GM12878 (cell line): ENCODE results near the gene RAB12. TPM values are rescaled to one million over a fixed set of nuclear protein-coding genes. Genes with fewer than 3 reads are reported as not detected.

ENCODE experiments used
- BRCA1 ChIP-seq: IDR thresholded peaks from 2 replicates; pipeline ENCODE4 v1.6.1; 2011; ENCODE audit warnings: low read depth, low read length, improper control_type of control experiment
- DPF2 ChIP-seq: fragments of 450-650 bp; IDR thresholded peaks from 2 replicates; pipeline ENCODE4 v1.6.1; 2017; ENCODE audit warnings: mild to moderate bottlenecking
- HDAC2 ChIP-seq: fragments of 200-600 bp; sonication (generic); IDR thresholded peaks from 2 replicates; pipeline ENCODE4 v1.6.1; 2017
- HDGF ChIP-seq: fragments of 450-650 bp; IDR thresholded peaks from 2 replicates; pipeline ENCODE4 v1.6.1; 2016; ENCODE audit warnings: antibody characterized with exemption
- IKZF1 ChIP-seq: fragments of 450-650 bp; conservative IDR thresholded peaks from 2 replicates; pipeline ENCODE4 v1.6.1; 2017; ENCODE audit warnings: antibody characterized with exemption, mild to moderate bottlenecking
- IKZF2 ChIP-seq, 2 experiments: fragments of 450-650 bp; IDR thresholded peaks; 2 replicates each; pipeline ENCODE4 v1.6.1; 2017; ENCODE audit warnings: mild to moderate bottlenecking in 2 of 2, moderate library complexity in 2 of 2
- LARP7 ChIP-seq: fragments of 450-650 bp; IDR thresholded peaks from 2 replicates; pipeline ENCODE4 v1.6.1; 2017; ENCODE audit warnings: mild to moderate bottlenecking
- MTA2 ChIP-seq: fragments of 450-650 bp; IDR thresholded peaks from 2 replicates; pipeline ENCODE4 v1.6.1; 2016; ENCODE audit warnings: low read depth, mild to moderate bottlenecking, moderate library complexity
- PRDM15 ChIP-seq: fragments of 450-650 bp; formaldehyde crosslinking; IDR thresholded peaks from 2 replicates; pipeline ENCODE4 v1.4.0; 2020; ENCODE audit warnings: mild to moderate bottlenecking, moderate library complexity
- RAD21 ChIP-seq: IDR thresholded peaks from 2 replicates; pipeline ENCODE4 v1.6.1; 2011; ENCODE audit warnings: mild to moderate bottlenecking, low read depth, low read length, moderate library complexity; ENCODE audit not compliant: insufficient read depth
- SMC3 ChIP-seq: IDR thresholded peaks from 2 replicates; pipeline ENCODE4 v1.6.1; 2011; ENCODE audit warnings: low read length, improper control_type of control experiment, borderline replicate concordance
- TCF7 ChIP-seq: IDR thresholded peaks from 2 replicates; pipeline ENCODE4 v1.6.1; 2014; ENCODE audit warnings: antibody characterized with exemption, borderline replicate concordance
- ZZZ3 ChIP-seq: IDR thresholded peaks from 2 replicates; pipeline ENCODE4 v1.6.1; 2011; ENCODE audit warnings: low read depth; ENCODE audit not compliant: control insufficient read depth, insufficient read length
- polyA plus RNA-seq, 11 experiments: library from polyadenylated mRNA; depleted of rRNA in 4 of 11; unstranded in 6 of 11; stranded (reverse) in 5 of 11; fragments of >200 nt; fragmentation: Nextera tagmentation in 4 of 11; fragmentation: Illumina TruSeq in 1 of 11; extraction: Ambion mirVana in 4 of 11; extraction: Trizol in 1 of 11; gene quantifications; 1 replicate in 1 of 11; 2 replicates in 10 of 11; pipeline versions ENCODE4 v1.2.1 to v1.2.3, GENCODE V29; 2011 to 2016; ENCODE audit warnings: inconsistent platforms in 2 of 11, missing spikeins in 2 of 11, low read depth in 1 of 11
- total RNA-seq, 4 experiments: library from RNA; depleted of rRNA in 3 of 4; stranded (reverse); fragments of >200 nt in 3 of 4; fragmentation: Illumina TruSeq in 1 of 4; extraction: Trizol in 1 of 4; gene quantifications; 2 replicates each; pipeline versions ENCODE4 v1.2.1 to v1.2.3, GENCODE V29; 2013 to 2021
- TF ChIP-seq, protein P1 (sequence below): IDR thresholded peaks from 2 replicates; pipeline ENCODE4 v1.6.1; 2012; ENCODE audit warnings: mild to moderate bottlenecking, low read depth, low read length

The RAB12 gene
- total and polyA plus RNA-seq, 10 of the 15 experiments (the other 5 are each of a cell fraction or from before 2014, with no cell fraction given), result 0.71 to 29.8 (median 14.0) TPM

DNA sequence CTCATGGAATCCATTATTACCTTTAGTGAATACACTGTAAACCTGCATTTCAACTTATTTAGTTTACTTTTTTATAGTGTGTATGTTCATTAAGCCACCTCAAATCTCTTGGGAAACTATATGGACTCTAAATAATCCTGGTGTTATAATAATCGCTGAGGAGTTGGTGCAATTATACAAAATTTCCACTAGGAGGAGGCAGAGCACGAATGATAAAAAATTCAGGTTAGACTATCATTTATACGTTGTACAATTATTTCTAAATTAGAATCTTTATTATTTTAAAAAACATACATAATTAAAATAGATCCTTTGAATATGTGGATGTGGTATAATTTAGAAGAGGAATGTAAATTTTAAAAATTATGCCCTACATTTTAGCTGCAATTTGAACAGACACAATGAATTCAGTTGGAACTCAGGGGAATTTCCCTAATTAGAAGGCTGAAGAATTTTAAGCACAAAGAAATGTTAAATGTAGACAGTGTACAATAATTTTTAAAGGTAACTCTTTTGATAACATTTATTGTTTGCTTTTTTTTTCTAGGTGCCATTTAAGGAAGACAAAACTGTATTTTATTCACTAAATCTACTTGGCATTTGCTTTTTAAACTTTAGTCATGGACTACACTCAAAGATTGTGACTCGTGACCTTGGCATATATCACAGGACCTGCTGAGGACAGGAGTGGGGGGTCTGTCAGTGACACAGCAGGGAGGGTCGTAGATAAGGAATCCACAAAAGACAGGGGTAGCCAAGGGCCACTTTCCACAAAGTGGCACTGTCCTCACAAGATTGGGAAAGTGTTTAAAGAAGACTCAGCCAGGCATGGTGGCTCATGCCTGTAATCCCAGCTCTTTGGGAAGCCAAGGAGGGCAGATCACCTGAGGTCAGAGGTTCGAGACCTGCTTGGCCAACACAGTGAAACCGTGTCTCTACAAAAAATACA is 45.5 kb downstream of the RAB12 start (continued):
- TF ChIP-seq HDGF (no peak), DPF2 (no peak), SMC3 (peak; percentile 63; the same call in 1 of the 2 replicates), PRDM15 (CRISPR knock-in tag) (no peak), IKZF1 (no peak), BRCA1 (no peak), TCF7 (no peak), LARP7 (no peak), HDAC2 (no peak), IKZF2 (IDR thresholded peaks at IDR 0.05) (no peak), ZZZ3 (no peak), RAD21 (peak; percentile 81), MTA2 (no peak)
- TF ChIP-seq, protein P1, sequence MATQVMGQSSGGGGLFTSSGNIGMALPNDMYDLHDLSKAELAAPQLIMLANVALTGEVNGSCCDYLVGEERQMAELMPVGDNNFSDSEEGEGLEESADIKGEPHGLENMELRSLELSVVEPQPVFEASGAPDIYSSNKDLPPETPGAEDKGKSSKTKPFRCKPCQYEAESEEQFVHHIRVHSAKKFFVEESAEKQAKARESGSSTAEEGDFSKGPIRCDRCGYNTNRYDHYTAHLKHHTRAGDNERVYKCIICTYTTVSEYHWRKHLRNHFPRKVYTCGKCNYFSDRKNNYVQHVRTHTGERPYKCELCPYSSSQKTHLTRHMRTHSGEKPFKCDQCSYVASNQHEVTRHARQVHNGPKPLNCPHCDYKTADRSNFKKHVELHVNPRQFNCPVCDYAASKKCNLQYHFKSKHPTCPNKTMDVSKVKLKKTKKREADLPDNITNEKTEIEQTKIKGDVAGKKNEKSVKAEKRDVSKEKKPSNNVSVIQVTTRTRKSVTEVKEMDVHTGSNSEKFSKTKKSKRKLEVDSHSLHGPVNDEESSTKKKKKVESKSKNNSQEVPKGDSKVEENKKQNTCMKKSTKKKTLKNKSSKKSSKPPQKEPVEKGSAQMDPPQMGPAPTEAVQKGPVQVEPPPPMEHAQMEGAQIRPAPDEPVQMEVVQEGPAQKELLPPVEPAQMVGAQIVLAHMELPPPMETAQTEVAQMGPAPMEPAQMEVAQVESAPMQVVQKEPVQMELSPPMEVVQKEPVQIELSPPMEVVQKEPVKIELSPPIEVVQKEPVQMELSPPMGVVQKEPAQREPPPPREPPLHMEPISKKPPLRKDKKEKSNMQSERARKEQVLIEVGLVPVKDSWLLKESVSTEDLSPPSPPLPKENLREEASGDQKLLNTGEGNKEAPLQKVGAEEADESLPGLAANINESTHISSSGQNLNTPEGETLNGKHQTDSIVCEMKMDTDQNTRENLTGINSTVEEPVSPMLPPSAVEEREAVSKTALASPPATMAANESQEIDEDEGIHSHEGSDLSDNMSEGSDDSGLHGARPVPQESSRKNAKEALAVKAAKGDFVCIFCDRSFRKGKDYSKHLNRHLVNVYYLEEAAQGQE, result no peak
